Suprapubic skin (tissue), 4 donors: ENCODE data around the gene DCAF4. TPM values are rescaled to one million over a fixed set of nuclear protein-coding genes. Genes with fewer than 3 reads are reported as not detected.

Experiments
- DNase-seq, 2 donors: peaks; one replicate each; pipeline ENCODE4 v3.0.0-alpha.2; 2019; ENCODE audit warnings: low spot score in 2 of 2
- H3K27ac ChIP-seq: fragments of 200-600 bp; sonication (generic); one replicate; pipeline ENCODE4 v1.5.1; 2019
- H3K27me3 ChIP-seq: fragments of 200-600 bp; sonication (generic); one replicate; pipeline ENCODE4 v1.5.1; 2019
- H3K36me3 ChIP-seq: fragments of 200-600 bp; sonication (generic); one replicate; pipeline ENCODE4 v1.5.1; 2019
- H3K4me1 ChIP-seq: fragments of 200-600 bp; sonication (generic); one replicate; pipeline ENCODE4 v1.5.1; 2019
- H3K4me3 ChIP-seq: fragments of 200-600 bp; sonication (generic); one replicate; pipeline ENCODE4 v1.5.1; 2019; ENCODE audit warnings: mild to moderate bottlenecking
- H3K9me3 ChIP-seq: fragments of 200-600 bp; sonication (generic); one replicate; pipeline ENCODE4 v1.5.1; 2019
- CTCF ChIP-seq, 2 donors: fragments of 200-600 bp in 1 of 2; fragments of 450-650 bp in 1 of 2; sonication (generic) in 1 of 2; IDR thresholded peaks; one replicate each; pipeline ENCODE4 v1.5.1; 2016 to 2019; ENCODE audit warnings: antibody characterized with exemption in 2 of 2, mild to moderate bottlenecking in 1 of 2, moderate library complexity in 1 of 2
- EP300 ChIP-seq: sonication (generic); formaldehyde crosslinking; IDR thresholded peaks from one replicate; pipeline ENCODE4 v1.6.1; 2017; ENCODE audit warnings: antibody characterized with exemption
- POLR2A ChIP-seq, 2 donors: fragments of 450-650 bp; IDR thresholded peaks; one replicate each; pipeline ENCODE4 v1.6.1; 2017; ENCODE audit warnings: antibody characterized with exemption in 2 of 2, mild to moderate bottlenecking in 2 of 2, moderate library complexity in 2 of 2
- POLR2AphosphoS5 ChIP-seq, 3 donors: sonication (generic); formaldehyde crosslinking; IDR thresholded peaks; one replicate each; pipeline ENCODE4 v1.6.1; 2017; ENCODE audit warnings: antibody characterized with exemption in 3 of 3
- WGBS: methylation state at CpG from one replicate; pipeline ENCODE4 v1.1.5; 2018; 5-methylcytosine and 5-hydroxymethylcytosine counted together
- total RNA-seq, 4 donors: library from RNA; depleted of rRNA; stranded (reverse); fragments of >200 nt; gene quantifications; one replicate each; pipeline ENCODE4 v1.1.0, GENCODE V29; 2016

The DCAF4 gene
- total RNA-seq, 4 donors from 2014 or later: 52.0 to 64.7 (median 55.3) TPM

GRCh38 chr14:72902801-72903530 is 23.3 kb upstream of the DCAF4 start:
- H3K4me1 ChIP-seq: peaks cover 5% of the 10 kb centered on the region
- H3K36me3 ChIP-seq: no peaks in the 10 kb centered on the region
- H3K27ac ChIP-seq: no peak overlapping the region
- no peak overlapping the region for H3K4me3 ChIP-seq
- TF ChIP-seq CTCF (IDR thresholded peaks at IDR 0.05) (no peak), POLR2A (IDR thresholded peaks at IDR 0.05) (no peak), EP300 (no peak), POLR2AphosphoS5 (IDR thresholded peaks at IDR 0.05) (no peak)
- DNase-seq: no peak
- H3K27me3 ChIP-seq: no peaks in the 10 kb centered on the region
- H3K9me3 ChIP-seq: no peaks in the 10 kb centered on the region
- WGBS: 92% methylated on average over 5 of the region's 5 CpGs

GRCh38 chr14:72903716-72904115 is 22.5 kb upstream of the DCAF4 start:
- Histone ChIP-seq H3K4me3 (no peak overlapping the region), H3K36me3 (no peaks in the 10 kb centered on the region), H3K9me3 (no peaks in the 10 kb centered on the region), H3K27me3 (no peaks in the 10 kb centered on the region), H3K27ac (no peak overlapping the region), H3K4me1 (peaks cover 12% of the 10 kb centered on the region)
- 26% methylated on average over 1 of the region's 1 CpG for WGBS
- no peak for TF ChIP-seq EP300
- TF ChIP-seq POLR2AphosphoS5 (IDR thresholded peaks at IDR 0.05): no peak
- no peak for TF ChIP-seq CTCF (IDR thresholded peaks at IDR 0.05)
- TF ChIP-seq POLR2A (IDR thresholded peaks at IDR 0.05): no peak
- DNase-seq: no peak

- Histone ChIP-seq H3K4me3 (no peak overlapping the region), H3K27me3 (no peaks in the 10 kb centered on the region), H3K9me3 (no peaks in the 10 kb centered on the region), H3K27ac (no peak overlapping the region), H3K36me3 (no peaks in the 10 kb centered on the region), H3K4me1 (peaks cover 15% of the 10 kb centered on the region)
- TF ChIP-seq POLR2A (IDR thresholded peaks at IDR 0.05) (no peak), EP300 (no peak), POLR2AphosphoS5 (IDR thresholded peaks at IDR 0.05) (no peak)
- 50% methylated on average over 1 of the region's 1 CpG for WGBS
- DNase-seq: no peak
Measured at GRCh38 chr14:72904218-72904617, 22.0 kb upstream of the DCAF4 start.

GRCh38 chr14:72904840-72905561 is 21.3 kb upstream of the DCAF4 start:
- WGBS: 27% methylated on average over 5 of the region's 5 CpGs
- peak in 1 of 2 donors; percentile 71 for DNase-seq
- H3K36me3 ChIP-seq: no peaks in the 10 kb centered on the region
- TF ChIP-seq CTCF (IDR thresholded peaks at IDR 0.05): peak; percentile 90 to 91
- TF ChIP-seq EP300: no peak
- H3K27ac ChIP-seq: no peak overlapping the region
- peaks cover 15% of the 10 kb centered on the region for H3K4me1 ChIP-seq
- no peaks in the 10 kb centered on the region for H3K27me3 ChIP-seq
- H3K4me3 ChIP-seq: no peak overlapping the region
- no peaks in the 10 kb centered on the region for H3K9me3 ChIP-seq

- no peaks in the 10 kb centered on the region for H3K27me3 ChIP-seq
- no peak overlapping the region for H3K4me3 ChIP-seq
- TF ChIP-seq POLR2AphosphoS5 (IDR thresholded peaks at IDR 0.05) (no peak), CTCF (IDR thresholded peaks at IDR 0.05) (no peak), POLR2A (IDR thresholded peaks at IDR 0.05) (no peak), EP300 (no peak)
- H3K27ac ChIP-seq: no peak overlapping the region
- H3K9me3 ChIP-seq: no peaks in the 10 kb centered on the region
- H3K4me1 ChIP-seq: peaks cover 15% of the 10 kb centered on the region
- no peaks in the 10 kb centered on the region for H3K36me3 ChIP-seq
- 48% methylated on average over 3 of the region's 3 CpGs for WGBS
- DNase-seq: no peak
Measured at GRCh38 chr14:72906316-72906715, 19.9 kb upstream of the DCAF4 start.
